Right ventricle myocardium superior (tissue), 1 donor: ENCODE results near the gene GJA5. TPM values are rescaled to one million over a fixed set of nuclear protein-coding genes. Genes with fewer than 3 reads are reported as not detected.
"Not testable (repeated sequence)": the region's sequence is repeated elsewhere in the genome, so short reads cannot be mapped to it uniquely, and the experiment has no call there.

Experiments
- ATAC-seq: fragments of 200-7000 bp; cut with Tn5 transposase; one replicate; pipeline ENCODE4 v1.9.1; 2020; ENCODE audit warnings: mild to moderate bottlenecking; ENCODE audit not compliant: poor library complexity
- DNase-seq: peaks from one replicate; pipeline ENCODE4 v3.0.0-alpha.2; 2020
- intact Hi-C: fragments of 100-400 bp; cut with DNase I; formaldehyde crosslinking; loops from one replicate; pipeline ENCODE4 v1.11.2; 2022
- total RNA-seq: library from RNA; stranded (reverse); fragmentation: NEBNext Ultra II Directional; extraction: Animal tissue kit (Norgen Biotek cat#: 25700); gene quantifications from one replicate; pipeline ENCODE4 v1.2.1, GENCODE V29; 2021
- donor health status: DM: no; HTN: yes; CAD: no; lungs with severe emphysema.

The GJA5 gene
- total RNA-seq, 1 donor from 2014 or later, result 8.1 TPM

DNA sequence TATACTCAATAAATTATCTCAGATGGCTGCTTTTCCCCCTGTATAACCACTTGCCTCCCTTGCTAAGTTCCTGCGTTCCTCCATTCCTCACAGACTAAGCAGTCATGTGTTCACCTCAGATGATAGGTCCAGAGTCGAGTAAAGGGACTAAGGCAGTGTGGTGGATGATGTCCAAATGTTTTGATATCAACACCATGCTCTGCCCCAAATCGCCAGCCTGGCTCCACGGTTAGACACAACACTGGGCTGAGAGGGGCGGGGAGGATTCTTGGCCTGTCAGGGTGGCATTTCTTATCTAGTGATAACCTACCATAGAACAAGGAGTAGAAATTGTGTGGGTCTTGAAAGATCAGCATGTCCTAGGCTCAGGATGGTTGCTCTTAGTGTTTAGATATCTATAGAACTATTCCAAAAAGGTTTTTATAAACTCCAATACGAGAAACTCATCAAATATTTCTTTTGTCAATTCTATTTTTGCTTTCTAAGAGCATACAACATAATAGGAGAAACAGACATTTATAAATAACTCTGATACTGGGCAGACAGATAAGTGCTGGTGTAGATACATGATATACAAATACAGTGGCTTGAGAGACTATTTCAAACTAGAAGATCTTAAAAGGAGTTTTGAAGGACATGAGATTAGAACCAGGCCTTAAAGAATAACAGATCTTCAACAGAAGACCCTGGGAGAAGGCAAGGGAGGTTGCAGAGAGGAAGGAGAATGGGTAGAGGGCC, 21.5 kb downstream of the GJA5 start:
- peak; percentile 86 for ATAC-seq
- DNase-seq, result peak; percentile 60
- intact Hi-C loops, result no loop called here

DNA sequence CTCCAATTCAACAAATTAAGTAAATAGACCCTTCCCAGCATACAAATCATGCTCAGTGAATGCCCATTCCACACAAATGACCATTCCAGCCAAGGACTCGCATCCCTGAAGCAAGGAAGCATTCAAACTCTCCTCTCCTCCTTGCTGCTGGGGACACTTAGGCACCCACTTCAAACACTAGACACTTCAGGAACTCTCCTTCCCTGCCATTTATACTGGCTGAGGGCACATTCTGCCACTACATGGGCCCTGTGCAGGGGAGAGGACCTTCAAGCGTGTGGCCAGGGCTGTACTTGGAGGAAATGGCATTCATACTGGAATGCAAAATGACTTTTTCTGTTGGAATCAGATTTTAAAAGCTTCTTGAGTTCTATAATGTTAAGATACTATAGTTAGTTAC, 22.3 kb downstream of the GJA5 start:
- peak; percentile 14 for ATAC-seq
- intact Hi-C loops, result no loop called here

GRCh38 chr1:147736883-147737282, 23.5 kb downstream of the GJA5 start:
- intact Hi-C loops, result no loop called here
- no peak for DNase-seq
- ATAC-seq, result peak; percentile 32

More for the DNA sequence above, 22.3 kb downstream of the GJA5 start:
- DNase-seq, result no peak

DNA sequence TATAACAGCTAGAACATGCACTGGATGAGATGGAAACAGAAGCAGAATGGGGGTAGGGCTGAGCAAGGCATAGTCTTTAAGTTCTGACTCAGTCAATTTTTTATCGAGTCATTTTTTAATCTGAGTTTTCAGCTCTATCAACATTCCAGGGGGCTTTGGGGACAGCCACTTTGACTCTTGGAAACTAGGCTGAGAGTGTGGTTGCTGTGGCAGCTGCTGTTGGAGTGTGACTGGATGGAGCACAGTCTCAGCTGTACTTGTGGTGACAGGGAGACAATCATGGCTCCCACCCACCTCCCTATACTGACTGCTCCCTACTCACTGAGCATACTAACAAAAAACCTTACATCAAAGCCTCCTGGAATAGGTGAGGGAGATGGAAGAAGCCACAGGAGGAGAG, 25.0 kb downstream of the GJA5 start:
- ATAC-seq (peak; percentile 68), DNase-seq (no peak)
- intact Hi-C loops, result no loop called here

- intact Hi-C loops, ATAC-seq: not testable (repeated sequence)
These were observed 26.0 kb downstream of the GJA5 start for GRCh38 chr1:147734291-147734841.

DNA sequence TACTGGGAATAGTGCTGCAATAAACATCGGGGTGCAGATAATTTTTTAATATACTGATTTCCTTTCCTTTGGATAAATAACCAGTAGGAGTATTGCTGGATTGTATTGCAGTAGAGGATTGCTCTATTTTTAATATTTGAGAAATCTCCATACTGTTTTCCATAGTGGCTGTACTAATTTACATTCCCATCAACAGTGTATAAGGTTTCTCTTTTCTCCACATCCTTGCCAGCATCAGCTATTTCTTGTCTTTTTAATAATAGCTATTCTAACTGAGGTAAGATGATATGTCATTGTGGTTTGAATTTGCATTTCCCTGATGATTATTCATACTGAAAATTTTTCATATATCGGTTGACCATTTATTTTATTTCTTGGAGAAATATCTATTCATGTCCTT, 31.1 kb downstream of the GJA5 start:
- ATAC-seq, result no peak
- DNase-seq, result no peak
- intact Hi-C loops, result no loop called here

More at GRCh38 chr1:147734291-147734841, 26.0 kb downstream of the GJA5 start:
- DNase-seq, result not testable (repeated sequence)

- ATAC-seq (no peak), DNase-seq (no peak)
- intact Hi-C loops, result no loop called here
These were observed 34.2 kb downstream of the GJA5 start for GRCh38 chr1:147726168-147726567.

GRCh38 chr1:147725685-147726084, 34.7 kb downstream of the GJA5 start:
- ATAC-seq, result no peak

DNA sequence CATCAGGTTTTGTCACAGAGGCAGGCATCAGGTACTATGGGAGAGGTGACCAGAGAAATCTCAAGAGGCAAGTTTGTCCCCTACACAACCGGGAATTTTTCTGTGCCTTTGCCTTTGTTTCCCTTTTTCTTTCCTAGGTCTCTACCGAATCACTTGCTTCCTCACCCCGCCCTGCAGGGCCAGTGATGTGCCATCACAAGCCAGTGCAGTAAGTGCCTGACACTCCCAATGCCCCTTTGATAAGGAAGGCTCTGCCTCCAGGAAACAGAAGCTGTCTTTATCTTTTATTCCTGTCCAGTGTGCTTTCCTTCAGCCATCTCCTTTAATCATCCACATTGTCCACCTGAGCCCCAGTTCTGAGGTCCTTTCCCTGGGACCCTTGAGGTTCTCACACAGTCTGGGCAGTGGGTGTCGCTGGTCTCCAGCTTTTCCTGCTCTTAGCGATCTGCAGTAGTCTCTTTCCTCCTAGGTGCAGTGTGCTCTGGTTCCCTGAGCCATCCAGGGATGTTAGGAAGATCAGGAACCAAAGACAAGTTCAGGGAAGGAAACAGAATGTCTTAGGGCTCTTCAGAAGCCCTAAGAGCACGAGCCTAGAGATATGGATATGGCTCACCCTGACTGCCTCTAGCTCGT, 36.6 kb downstream of the GJA5 start:
- ATAC-seq (peak; percentile 91), DNase-seq (peak; percentile 52)
- intact Hi-C loops, result loop anchor here (2.0 kb wide), 1 partner anchor 167 kb away; no protein-coding TSS in a partner anchor

More at GRCh38 chr1:147725685-147726084, 34.7 kb downstream of the GJA5 start:
- DNase-seq, result no peak
- intact Hi-C loops, result no loop called here

- no peak for DNase-seq
- ATAC-seq, result no peak
- intact Hi-C loops, result loop anchor here (2.0 kb wide), 1 partner anchor 169 kb away; no protein-coding TSS in a partner anchor
These were observed 38.3 kb downstream of the GJA5 start for GRCh38 chr1:147722124-147722523.

GRCh38 chr1:147721716-147722115, 38.7 kb downstream of the GJA5 start:
- ATAC-seq (no peak), DNase-seq (no peak)
- intact Hi-C loops, result loop anchor here (2.0 kb wide), 1 partner anchor 169 kb away; no protein-coding TSS in a partner anchor

DNA sequence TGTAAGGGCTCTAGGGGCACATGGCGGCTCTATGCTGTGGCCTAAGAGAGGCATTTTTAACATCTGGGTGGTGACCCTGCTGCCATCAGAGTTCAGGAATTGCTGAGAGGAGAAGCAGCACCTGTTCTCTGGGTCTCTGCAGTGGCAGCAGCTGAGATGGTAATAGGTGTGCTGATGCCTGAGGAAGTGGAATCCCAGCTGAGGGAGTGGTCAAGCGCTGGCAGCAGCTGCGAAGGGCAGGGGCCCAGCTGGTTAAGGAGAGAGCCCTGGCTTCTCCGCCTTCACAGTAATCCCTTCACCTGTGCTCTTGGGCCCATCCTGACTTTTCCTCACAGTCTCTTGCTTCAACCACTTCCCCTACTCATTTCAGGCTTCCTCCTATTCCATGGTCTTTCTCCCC, 39.8 kb downstream of the GJA5 start:
- intact Hi-C loops, result no loop called here
- ATAC-seq, result no peak

DNA sequence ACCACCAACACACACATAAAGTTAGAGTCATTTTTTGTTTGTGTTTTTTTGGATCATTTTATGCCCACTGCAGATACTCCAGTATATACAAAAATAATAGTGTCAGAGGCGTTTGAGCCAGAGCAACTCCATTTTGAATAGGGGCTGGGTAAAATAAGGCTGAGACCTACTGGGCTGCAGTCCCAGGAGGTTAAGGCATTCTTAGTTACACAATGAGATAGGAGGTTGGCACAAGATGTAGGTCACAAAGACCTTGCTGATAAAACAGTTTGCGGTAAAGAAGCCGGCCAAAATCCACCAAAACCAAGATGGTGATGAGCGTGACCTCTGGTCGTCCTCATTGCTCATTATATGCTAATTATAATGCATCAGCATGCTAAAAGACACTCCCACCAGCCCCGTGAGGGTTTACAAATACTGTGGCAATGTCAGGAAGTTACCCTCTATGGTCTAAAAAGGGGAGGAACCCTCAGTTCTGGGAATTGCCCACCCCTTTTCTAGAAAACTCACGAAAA, 40.6 kb downstream of the GJA5 start:
- intact Hi-C loops, result no loop called here
- DNase-seq (no peak), ATAC-seq (peak; percentile 36)

More for the DNA sequence above, 39.8 kb downstream of the GJA5 start:
- DNase-seq, result no peak

- ATAC-seq, result no peak
- intact Hi-C loops, result no loop called here
- DNase-seq, result no peak
These were observed 41.2 kb downstream of the GJA5 start for GRCh38 chr1:147719029-147719698.

GRCh38 chr1:147717706-147718097, 42.7 kb downstream of the GJA5 start:
- intact Hi-C loops, result no loop called here
- ATAC-seq (peak; percentile 49), DNase-seq (no peak)

DNA sequence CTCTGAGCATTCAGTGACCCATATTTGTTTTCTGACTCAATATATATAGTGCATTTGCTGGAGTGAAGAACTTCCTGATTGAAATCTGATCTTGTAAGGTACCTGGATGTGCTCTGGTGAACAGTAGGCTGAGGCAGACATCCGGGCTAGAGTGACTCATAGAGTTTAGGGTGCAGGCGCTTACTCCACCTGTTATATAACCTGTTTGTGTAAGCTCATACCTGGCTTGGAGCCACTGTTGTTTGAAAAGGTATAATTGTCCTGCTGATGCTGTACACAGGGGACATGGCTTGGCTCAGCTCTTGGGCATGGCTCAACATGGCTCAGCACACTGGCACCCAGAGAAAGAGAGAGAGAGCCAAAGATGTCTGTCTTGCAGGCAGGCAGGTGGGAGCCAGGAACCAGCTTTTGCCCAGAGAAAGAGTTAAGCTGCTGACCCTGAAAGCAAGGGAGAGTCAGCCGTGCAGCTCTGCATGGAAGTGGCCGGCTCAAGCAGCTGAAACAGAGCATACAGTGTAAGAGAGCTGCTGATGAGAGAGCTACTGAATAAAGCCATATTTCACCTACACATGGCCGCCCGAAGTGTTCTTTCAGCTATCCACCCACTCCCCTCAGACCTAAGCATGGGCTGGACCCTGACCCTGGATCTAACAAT, 43.2 kb downstream of the GJA5 start:
- intact Hi-C loops, result no loop called here
- ATAC-seq (peak; percentile 9), DNase-seq (no peak)

DNA sequence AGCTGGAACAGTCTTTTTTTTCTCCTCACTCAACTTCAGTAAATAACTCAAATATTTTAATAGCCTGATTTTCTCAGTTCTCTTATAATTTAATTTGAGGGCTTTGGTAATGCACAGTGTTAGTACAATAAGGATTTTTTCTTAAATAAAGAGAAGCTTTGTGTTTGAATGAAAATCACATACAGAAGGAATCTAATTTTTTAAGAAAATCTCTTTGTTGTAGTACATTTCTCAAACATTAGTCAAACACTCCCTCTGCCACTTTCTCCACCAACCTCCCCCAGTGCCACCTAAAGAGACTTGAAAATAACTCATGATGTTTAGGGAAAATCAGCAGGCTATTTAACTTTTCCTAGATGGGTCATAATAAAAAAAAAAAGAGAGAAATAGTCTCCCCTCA, 47.8 kb downstream of the GJA5 start:
- DNase-seq (no peak), ATAC-seq (no peak)
- intact Hi-C loops, result no loop called here
